GM06990 (cell line): ENCODE data around the gene SACS.

ENCODE experiments used
- DNase-seq: peaks from one replicate; pipeline ENCODE4 v3.0.0-alpha.2; 2011; ENCODE audit not compliant: insufficient read length; ENCODE audit errors: extremely low read depth
- H3K27me3 ChIP-seq: replicated peaks from 2 replicates; pipeline ENCODE4 v1.6.0; 2011; ENCODE audit warnings: low read length; ENCODE audit not compliant: control insufficient read depth, insufficient read depth
- H3K36me3 ChIP-seq: 2 replicates; pipeline ENCODE4 v1.5.1; 2011; ENCODE audit warnings: low read length; ENCODE audit not compliant: control insufficient read depth, insufficient read depth
- H3K4me3 ChIP-seq: replicated peaks from 2 replicates; pipeline ENCODE4 v1.5.1; 2011; ENCODE audit warnings: low read depth, mild to moderate bottlenecking, control low read depth, low read length
- TF ChIP-seq, protein P1 (sequence below): IDR thresholded peaks from 2 replicates; pipeline ENCODE4 v1.5.1; 2011; ENCODE audit warnings: low read length, control low read depth, mild to moderate bottlenecking, inconsistent platforms; ENCODE audit not compliant: insufficient read depth, poor library complexity, severe bottlenecking

Gene SACS

DNA sequence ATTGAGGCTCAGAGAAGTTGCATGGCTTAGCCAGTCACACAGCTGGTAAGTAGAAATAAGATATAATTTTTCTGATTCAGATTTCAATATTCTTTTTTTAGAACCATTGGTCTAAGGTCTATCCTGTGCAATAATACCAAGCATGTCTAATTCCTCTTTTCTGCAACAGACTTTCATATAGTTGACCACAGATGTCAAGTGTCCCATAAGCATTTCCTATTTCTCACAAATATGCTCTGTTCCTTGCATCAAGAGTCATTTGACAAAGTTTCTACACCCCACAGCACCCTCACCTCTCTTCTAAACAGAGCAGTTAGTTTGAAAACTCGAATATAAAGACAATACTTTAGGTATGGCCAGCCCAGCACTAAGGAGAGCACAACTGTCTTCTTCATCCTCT, 26.8 kb upstream of the SACS start:
- no peak overlapping the region; the same call in 1 of the 2 replicates for H3K4me3 ChIP-seq
- no peaks in the 10 kb centered on the region for H3K36me3 ChIP-seq
- no peaks in the 10 kb centered on the region for H3K27me3 ChIP-seq
- TF ChIP-seq, protein P1, sequence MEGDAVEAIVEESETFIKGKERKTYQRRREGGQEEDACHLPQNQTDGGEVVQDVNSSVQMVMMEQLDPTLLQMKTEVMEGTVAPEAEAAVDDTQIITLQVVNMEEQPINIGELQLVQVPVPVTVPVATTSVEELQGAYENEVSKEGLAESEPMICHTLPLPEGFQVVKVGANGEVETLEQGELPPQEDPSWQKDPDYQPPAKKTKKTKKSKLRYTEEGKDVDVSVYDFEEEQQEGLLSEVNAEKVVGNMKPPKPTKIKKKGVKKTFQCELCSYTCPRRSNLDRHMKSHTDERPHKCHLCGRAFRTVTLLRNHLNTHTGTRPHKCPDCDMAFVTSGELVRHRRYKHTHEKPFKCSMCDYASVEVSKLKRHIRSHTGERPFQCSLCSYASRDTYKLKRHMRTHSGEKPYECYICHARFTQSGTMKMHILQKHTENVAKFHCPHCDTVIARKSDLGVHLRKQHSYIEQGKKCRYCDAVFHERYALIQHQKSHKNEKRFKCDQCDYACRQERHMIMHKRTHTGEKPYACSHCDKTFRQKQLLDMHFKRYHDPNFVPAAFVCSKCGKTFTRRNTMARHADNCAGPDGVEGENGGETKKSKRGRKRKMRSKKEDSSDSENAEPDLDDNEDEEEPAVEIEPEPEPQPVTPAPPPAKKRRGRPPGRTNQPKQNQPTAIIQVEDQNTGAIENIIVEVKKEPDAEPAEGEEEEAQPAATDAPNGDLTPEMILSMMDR: no peak
- peak; percentile 55 for DNase-seq

DNA sequence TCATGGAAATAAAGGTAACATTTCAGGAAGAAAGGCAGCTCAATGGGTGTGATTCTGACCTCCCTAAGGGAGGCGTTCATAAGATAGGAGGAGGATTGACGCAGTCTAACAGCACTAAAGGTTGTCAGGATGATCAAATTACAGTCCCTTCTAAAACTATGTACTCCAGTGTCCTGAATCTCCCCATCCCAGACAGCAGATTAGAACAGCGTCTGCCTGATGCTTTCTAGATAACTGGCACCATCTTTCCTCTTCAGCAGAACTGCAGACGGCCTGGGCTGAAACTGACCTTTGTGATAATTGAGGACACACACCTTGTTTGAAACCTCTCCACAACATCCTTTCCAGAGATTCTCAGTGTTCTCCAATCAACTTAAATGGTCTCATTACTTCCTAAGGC, 25.5 kb upstream of the SACS start:
- Histone ChIP-seq H3K36me3 (no peaks in the 10 kb centered on the region), H3K4me3 (no peak overlapping the region), H3K27me3 (no peaks in the 10 kb centered on the region)
- DNase-seq: no peak
- TF ChIP-seq, protein P1: no peak

DNA sequence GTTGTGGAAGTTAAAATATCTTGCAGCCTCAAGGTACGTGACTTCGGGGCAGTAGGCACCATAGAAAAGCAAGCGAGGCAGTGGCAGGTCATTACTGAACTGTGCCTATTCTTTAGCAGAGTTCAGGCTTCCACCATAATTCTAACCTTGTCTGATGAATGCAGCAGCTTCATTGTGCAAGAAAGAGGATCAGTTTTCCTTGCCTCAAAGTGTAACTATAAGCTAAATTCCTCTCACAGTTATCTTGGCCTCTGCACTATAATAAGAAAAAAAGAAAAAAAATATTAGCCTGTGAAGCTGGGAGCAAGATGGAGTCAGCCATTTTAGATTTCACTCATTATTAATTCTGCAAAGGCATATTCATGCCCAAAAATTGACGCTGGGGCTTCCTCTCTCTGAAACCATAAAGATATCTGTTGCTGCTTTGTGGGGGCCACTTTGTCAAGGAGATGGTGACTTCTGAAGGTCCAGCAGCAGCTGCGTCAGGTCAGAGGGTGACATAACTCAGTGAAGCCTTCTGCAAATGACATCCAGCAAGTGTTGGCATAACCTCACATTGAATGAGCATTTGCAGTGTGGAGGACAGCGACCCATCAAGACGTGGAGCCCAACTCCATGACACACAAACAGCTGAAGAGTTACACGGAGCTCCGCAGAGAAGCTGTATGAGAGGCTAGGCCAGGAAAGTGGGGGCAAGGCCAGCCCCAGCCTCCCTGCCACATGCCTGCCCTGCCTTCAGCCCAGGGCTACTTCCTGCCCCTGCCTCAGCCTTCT, 23.1 kb upstream of the SACS start:
- Histone ChIP-seq H3K36me3 (no peaks in the 10 kb centered on the region), H3K27me3 (no peaks in the 10 kb centered on the region), H3K4me3 (no peak overlapping the region)
- TF ChIP-seq, protein P1: no peak
- DNase-seq: no peak

DNA sequence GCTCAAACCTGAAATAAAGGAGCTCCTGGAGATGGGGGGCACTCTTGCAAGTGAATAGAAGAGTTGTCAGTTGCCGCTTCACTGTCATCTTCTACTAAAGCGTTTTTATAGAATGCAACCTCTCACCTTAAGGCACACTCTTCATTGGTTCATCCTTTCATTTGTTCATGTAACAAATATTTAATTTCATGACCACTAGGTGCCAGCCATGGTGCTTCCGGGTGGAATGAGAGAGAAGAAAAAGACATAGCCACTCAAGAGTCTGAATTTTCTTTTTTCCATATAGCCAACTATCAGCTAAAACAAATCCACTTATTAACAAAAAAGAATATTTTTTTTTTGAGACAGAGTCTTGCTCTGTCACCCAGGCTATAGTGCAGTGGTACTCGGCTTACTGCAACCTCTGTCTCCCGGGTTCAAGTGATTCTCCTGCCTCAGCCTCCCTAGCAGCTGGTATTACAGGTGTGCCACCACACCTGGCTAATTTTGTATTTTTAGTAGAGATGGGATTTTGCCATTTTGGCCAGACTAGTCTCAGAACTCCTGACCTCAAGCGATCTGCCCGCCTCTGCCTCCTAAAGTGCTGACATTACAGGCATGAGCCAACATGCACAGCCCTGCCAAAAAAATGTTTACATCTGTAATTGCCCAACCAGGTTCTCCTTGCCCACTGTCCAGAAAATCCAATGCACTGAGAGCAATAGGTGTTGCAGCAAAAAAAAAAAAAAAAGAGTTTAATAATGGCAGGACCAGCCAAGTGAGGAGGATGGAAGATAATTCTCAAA, 22.1 kb upstream of the SACS start:
- no peaks in the 10 kb centered on the region for H3K27me3 ChIP-seq
- H3K36me3 ChIP-seq: no peaks in the 10 kb centered on the region
- no peak for DNase-seq
- TF ChIP-seq, protein P1: no peak
- H3K4me3 ChIP-seq: no peak overlapping the region

DNA sequence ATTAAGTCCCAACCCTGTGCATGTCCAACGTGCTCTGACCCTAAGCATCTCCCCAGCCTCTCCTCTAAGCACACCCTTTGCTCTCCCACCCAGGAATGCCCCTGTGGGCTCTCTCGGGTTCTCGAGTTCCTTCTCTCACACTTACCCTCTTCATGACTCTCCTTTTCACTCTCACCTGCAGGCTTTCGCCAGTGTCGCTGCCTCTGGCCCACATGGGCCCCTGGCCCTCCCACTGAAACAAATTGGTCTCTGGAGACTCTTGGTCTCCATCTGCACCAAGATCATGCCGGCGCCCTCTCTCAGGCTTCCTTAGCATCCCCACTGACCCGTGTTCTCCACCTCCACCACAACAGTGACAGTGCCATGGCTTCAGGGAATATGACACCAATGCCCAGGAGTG, 19.6 kb upstream of the SACS start:
- no peak for DNase-seq
- H3K4me3 ChIP-seq: no peak overlapping the region
- no peaks in the 10 kb centered on the region for H3K36me3 ChIP-seq
- TF ChIP-seq, protein P1: no peak
- no peaks in the 10 kb centered on the region for H3K27me3 ChIP-seq
